T-helper 1 cell (primary cell): ENCODE results near the gene PSME1.

Experiments
- DNase-seq, 5 donors: peaks; one replicate each; pipeline ENCODE4 v3.0.0-alpha.2; 2012 to 2020

Gene PSME1

GRCh38 chr14:24147761-24148428, 11.9 kb downstream of the PSME1 start:
- no peak for DNase-seq

GRCh38 chr14:24149302-24149969, 13.4 kb downstream of the PSME1 start:
- no peak for DNase-seq

DNA sequence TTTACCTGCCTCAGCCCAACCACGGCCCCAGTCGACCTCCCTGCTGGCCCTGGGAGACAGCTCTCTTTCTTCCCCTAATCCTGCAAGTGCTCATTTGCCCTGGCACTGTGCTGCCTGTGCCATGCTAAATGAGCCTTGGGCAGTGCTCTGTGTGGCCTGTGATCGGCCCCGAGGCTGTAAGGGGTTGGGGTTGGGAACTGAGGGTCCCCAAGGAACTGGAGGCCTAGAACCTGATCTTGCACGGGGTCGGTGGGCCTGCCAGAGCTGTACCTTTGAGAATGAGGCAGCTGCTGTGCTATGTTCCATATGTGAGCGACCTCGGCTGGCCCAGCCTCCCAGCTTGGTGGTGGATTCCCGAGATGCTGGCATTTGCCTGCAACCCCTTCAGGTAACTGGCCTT, 14.1 kb downstream of the PSME1 start:
- no peak for DNase-seq

DNA sequence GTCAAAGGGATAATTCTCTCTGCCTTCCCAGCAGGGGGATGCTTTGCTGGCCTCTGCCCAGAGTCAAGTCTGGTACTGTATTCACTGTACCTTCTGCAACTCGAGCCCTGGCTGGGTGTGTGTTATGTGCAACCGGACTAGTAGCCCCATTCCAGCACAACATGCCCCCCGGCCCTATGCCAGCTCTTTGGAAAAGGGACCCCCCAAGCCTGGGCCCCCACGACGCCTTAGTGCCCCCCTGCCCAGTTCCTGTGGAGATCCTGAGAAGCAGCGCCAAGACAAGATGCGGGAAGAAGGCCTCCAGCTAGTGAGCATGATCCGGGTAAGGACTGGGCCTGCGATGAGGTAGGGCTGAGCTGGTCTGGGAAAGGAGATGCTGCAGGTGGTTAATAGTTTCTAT, 14.6 kb downstream of the PSME1 start:
- no peak for DNase-seq

DNA sequence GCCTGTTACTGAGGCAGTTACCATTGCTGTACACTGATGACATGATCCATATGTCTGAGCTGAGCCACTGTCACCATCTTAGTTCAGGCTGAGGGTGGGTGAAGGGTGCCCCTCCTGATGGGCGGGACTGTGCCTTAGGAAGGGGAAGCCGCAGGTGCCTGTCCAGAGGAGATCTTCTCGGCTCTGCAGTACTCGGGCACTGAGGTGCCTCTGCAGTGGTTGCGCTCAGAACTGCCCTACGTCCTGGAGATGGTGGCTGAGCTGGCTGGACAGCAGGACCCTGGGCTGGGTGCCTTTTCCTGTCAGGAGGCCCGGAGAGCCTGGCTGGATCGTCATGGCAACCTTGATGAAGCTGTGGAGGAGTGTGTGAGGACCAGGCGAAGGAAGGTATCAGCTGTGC, 15.0 kb downstream of the PSME1 start:
- no peak for DNase-seq

DNA sequence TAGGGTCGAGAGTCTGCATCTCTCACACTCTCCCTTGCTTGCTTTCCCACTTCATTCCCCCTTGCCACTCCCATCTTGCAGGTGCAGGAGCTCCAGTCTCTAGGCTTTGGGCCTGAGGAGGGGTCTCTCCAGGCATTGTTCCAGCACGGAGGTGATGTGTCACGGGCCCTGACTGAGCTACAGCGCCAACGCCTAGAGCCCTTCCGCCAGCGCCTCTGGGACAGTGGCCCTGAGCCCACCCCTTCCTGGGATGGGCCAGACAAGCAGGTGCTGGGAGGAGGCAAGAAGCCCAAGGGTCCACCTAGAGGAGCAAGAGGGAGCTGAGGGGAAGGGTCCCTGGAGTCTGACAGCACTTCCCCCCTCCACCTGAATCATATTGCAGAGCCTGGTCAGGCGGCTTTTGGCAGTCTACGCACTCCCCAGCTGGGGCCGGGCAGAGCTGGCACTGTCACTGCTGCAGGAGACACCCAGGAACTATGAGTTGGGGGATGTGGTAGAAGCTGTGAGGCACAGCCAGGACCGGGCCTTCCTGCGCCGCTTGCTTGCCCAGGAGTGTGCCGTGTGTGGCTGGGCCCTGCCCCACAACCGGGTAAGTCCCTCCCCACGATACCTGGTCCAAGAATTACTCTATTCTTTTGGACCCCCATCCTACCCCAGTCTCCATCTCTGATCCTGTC, 15.5 kb downstream of the PSME1 start:
- no peak for DNase-seq

- DNase-seq = no peak
Observed at GRCh38 chr14:24155100-24155499, 19.1 kb downstream of the PSME1 start.

- DNase-seq = no peak
Observed at GRCh38 chr14:24156840-24157239, 20.8 kb downstream of the PSME1 start.

- DNase-seq = no peak
Observed at GRCh38 chr14:24157331-24157730, 21.3 kb downstream of the PSME1 start.

DNA sequence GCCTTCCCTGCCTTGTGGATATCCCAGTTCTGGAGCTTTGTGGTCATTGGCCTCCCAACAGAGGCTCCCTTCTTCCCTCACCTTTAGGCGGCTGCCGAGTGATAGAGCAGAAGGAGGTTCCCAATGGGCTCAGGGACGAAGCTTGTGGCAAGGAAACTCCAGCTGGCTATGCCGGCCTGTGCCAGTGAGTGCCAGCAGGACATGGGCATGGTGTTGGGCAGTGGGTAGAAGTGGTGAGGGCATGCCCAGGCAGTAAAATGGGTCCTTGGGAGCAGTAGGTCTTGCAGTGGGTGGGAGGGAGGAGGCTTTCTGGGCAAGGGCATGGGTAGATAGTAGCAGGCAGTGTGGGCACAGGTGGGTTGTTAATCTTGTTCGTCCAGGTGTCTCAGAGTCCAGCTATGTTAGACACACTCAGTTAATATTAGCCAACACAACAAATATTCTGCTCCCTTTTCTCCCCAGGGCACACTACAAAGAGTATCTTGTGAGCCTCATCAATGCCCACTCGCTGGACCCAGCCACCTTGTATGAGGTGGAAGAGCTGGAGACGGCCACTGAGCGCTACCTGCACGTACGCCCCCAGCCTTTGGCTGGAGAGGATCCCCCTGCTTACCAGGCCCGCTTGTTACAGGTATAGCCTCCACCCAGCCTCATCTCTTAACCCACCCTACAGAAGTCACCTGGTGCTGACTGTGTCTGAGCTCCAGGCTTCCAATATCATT, 23.9 kb downstream of the PSME1 start:
- no peak for DNase-seq

DNA sequence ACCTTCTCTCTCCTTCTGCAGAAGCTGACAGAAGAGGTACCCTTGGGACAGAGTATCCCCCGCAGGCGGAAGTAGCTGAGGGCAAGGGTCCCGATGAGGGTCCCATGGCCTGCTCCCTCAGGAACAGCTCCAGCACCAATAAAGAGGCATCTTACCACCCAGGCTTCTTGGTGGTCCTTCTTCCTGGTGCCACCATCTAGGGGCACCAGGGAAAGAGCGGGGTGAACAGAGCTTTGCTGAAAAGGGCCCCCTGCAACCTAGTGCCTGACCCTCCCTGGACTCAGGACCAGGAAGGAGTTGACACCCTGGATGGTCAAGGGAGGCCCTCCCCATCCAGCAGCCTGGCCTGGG, 24.5 kb downstream of the PSME1 start:
- no peak for DNase-seq

DNA sequence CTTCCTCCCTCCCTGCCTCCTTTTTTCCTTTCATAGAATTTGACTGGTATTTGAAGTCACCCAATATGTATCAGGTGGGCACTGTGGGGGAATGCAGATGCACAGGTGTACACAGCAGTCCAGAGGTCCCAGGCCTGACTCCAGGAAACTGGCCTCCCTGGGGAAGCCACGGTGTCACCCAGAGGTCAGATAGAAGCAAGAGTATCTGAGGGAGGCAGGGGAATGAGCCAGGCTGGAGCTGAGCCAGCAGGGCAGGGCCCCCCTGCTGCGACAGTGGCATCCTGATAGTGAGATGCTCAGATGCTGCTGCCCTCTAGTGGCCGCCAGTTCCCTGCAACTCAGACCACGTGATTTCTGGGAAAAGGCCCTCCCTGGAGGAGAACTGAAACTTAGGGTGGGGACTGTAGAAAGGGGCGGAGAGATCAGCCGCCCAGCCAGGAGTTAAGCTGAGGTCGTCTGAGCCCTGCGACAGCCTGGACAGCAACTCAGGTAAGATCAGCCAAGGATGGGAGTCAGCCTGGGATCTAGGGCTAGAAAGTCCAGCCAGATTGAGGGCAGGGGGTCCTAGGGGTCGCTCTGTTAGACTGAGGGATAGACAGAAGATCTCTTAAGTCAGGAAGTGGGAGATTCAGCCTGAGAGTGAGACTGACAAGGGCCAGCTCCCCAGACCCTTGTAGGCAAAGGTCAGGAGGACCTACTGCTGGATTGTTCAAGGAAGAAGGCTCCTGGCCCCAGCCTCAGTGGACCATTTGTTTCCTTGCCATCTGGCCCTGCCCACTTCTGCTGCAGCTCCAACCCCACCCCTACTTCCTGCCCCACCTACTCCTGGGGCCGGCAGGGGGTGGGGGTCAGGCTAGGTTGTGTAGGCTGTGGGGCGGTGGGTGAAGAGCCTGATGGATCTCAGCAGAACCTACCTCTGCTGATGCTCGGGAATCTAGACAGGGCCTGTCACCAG, 25.1 kb downstream of the PSME1 start, which contains the start of gene IRF9:
TSS of gene IRF9 (plus strand) at position 416 of the 955 bp plus-strand sequence. CDS start 880 bp downstream, outside the sequence.
- DNase-seq = peak; percentile 89 to 97 (median 95)

- no peak for DNase-seq
Observed at GRCh38 chr14:24162093-24162492, 26.1 kb downstream of the PSME1 start.

- DNase-seq = no peak
Observed at GRCh38 chr14:24164518-24164991, 28.6 kb downstream of the PSME1 start.

- no peak for DNase-seq
Observed at GRCh38 chr14:24165785-24166184, 29.8 kb downstream of the PSME1 start.

GRCh38 chr14:24167469-24168114, 31.6 kb downstream of the PSME1 start:
- no peak for DNase-seq

DNA sequence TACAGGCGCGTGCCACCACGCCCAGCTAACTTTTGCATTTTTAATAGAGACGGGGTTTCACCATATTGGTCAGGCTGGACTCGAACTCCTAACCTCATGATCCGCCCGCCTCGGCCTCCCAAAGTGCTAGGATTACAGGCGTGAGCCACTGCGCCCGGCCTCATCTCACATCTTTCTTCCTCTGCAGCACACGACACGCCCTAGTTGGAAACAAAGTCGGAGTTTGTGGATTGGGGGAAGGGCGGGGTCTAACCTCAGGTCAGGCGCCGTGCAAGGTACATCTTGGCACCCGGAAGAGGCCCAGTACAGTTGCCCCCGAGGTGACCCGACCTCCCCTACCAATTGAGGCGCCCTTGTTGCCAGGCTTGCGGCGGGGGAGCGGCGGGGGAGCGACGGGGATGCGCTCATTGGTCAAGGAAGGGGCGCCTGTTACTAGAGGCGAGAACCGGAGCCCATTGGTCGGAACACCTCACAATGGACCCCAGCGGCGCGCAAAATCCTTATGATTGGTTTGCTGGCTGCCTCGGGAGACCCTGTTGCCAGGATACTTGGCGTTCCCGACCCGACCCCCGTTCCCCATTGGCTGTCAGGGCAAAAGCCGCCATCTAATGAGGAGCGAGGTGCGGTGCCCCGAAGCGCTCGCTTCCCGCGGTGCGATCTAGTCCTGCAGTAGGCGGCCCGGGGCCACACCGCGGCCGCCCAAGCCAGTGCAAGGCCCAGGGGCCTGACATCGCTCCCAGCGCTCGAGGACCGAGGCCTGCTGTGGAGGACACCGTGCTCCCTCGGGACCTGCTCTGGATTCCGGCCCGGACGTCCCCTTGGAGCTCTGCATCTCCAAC, 35.6 kb downstream of the PSME1 start, which contains the start of gene REC8:
TSS of gene REC8 (plus strand) at position 659 of the 839 bp plus-strand sequence. CDS start 473 bp downstream, outside the sequence.
- peak; percentile 47 to 79 (median 60) for DNase-seq

DNA sequence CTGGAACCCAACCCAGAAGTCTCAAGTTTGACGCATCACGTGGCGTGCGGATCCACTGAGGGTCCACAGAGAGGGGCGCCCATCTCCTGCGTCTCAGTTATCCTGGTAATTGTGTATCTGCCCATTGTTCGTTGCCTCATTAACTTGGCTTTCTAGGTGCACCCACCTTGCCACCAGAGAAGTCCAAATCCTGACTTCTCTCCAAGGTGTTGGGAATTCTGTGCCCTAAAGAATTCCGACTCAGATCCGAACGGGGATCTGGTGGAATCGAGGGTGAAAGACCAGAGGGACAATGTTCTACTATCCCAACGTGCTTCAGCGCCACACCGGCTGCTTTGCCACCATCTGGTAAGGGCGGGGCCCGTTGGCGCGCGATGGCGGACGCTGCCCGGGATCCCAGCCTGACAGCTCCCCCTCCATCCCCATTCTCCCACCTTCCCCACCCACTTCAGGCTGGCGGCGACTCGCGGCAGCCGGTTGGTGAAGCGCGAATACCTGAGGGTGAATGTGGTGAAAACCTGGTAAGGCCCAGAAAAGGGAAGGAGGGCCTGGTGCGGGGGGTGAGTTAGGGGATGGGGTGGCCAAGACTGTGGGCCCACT, 36.4 kb downstream of the PSME1 start:
- DNase-seq = no peak

DNA sequence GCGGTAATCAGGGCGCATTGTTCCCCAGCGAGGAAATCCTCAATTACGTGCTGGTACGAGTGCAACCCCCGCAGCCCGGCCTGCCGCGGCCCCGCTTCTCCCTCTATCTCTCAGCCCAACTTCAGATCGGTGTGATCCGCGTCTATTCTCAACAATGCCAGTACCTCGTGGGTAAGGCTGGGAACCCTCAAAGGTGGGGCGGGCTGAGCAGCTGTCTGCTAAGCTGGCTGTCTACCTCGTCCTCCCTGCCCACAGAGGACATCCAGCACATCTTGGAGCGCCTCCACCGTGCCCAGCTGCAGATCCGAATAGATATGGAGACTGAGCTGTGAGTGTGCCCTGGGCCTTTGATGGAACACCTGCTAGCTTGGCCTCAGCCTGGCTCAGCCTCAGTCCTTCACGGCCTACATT, 36.9 kb downstream of the PSME1 start:
- no peak for DNase-seq

DNA sequence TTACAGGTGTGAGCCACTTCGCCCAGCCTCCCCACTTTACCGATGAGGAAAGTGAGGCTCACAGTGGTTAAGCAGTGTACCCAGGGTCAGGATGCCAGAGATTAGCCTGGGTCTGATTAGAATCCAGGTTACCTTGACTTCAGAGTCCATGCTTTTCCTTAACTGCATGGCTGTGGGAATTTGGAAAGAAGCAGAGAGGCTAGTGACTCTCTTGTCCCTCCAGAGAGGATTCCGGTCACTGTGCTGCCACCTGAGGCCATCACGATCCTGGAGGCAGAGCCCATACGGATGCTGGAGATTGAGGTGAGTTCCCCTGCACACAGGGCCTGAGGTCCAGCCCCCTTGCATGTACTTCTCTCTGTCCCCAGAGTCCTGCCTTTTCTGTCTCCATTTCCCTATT, 40.6 kb downstream of the PSME1 start:
- DNase-seq = no peak
